Measurements from ENCODE around the gene GRIN2A. TPM values are rescaled to one million over a fixed set of nuclear protein-coding genes. Genes with fewer than 3 reads are reported as not detected.

The GRIN2A gene
- total and polyA plus RNA-seq, 2 donors (not counting 3 experiments of a cell fraction or from before 2014, with no cell fraction given): not detected

DNA sequence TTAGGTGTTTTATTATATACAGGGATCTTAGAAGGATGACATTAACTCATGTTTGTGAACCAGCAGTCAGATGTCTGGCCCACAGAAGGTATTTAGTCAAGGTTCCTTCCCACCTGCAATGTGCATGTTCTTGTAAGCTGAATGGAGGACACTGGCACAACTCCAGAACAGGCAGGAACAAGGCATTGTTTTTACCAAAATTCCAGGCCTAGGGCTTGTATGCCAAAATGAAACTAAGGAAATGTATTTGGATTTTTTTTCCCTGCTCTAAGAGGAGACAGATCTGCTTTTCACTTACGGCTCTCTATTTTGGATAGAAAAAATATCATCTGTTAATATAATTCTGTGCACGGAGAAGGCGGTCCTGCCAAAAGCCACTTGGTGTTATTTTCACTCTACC lies 312.5 kb downstream of the GRIN2A start:
- no peak overlapping the region for H3K4me2 ChIP-seq (ENCODE audit: insufficient read depth, low read length)
- H3K9ac ChIP-seq (replicated peaks; ENCODE audit: extremely low read depth, insufficient read depth, low read length): no peak overlapping the region
- TF ChIP-seq EZH2 (IDR thresholded peaks at IDR 0.05; ENCODE audit: borderline replicate concordance, low read depth, low read length, severe bottlenecking) (no peak), FOS (IDR thresholded peaks at IDR 0.05; ENCODE audit: borderline replicate concordance, insufficient read depth, low read length) (no peak), GATA2 (IDR thresholded peaks at IDR 0.05; ENCODE audit: insufficient read depth, insufficient read length, low read depth, low read length) (no peak), MYC (IDR thresholded peaks at IDR 0.05; ENCODE audit: low read depth, low read length) (no peak), POLR2AphosphoS5 (IDR thresholded peaks at IDR 0.05; ENCODE audit: insufficient read depth, low read depth, low read length) (no peak), JUN (IDR thresholded peaks at IDR 0.05; ENCODE audit: borderline replicate concordance, insufficient read depth, insufficient read length, low read depth) (no peak), POLR2A (IDR thresholded peaks at IDR 0.05; ENCODE audit: low read depth, low read length) (no peak)
- TF ChIP-seq, protein P1, sequence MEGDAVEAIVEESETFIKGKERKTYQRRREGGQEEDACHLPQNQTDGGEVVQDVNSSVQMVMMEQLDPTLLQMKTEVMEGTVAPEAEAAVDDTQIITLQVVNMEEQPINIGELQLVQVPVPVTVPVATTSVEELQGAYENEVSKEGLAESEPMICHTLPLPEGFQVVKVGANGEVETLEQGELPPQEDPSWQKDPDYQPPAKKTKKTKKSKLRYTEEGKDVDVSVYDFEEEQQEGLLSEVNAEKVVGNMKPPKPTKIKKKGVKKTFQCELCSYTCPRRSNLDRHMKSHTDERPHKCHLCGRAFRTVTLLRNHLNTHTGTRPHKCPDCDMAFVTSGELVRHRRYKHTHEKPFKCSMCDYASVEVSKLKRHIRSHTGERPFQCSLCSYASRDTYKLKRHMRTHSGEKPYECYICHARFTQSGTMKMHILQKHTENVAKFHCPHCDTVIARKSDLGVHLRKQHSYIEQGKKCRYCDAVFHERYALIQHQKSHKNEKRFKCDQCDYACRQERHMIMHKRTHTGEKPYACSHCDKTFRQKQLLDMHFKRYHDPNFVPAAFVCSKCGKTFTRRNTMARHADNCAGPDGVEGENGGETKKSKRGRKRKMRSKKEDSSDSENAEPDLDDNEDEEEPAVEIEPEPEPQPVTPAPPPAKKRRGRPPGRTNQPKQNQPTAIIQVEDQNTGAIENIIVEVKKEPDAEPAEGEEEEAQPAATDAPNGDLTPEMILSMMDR (IDR thresholded peaks at IDR 0.05; ENCODE audit: extremely low read depth in 1 of 2, insufficient read depth in 1 of 2, low read depth in 1 of 2, low read length in 2 of 2): no peak
- TF ChIP-seq, protein P2, sequence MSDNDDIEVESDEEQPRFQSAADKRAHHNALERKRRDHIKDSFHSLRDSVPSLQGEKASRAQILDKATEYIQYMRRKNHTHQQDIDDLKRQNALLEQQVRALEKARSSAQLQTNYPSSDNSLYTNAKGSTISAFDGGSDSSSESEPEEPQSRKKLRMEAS (IDR thresholded peaks at IDR 0.05; ENCODE audit: insufficient read depth, insufficient read length): no peak
- H3K27me3 ChIP-seq (ENCODE audit: control insufficient read depth in 2 of 2, insufficient read depth in 2 of 2, low read length in 2 of 2): no peaks in the 10 kb centered on the region
- intact Hi-C loops (cut with micrococcal nuclease) (no loop called here), dilution Hi-C loops (cut with MboI; ENCODE audit: extremely low pct_ligation_motif_present, low sequenced_read_pairs) (no loop called here)
- no peaks in the 10 kb centered on the region for H4K20me1 ChIP-seq (replicated peaks; ENCODE audit: control insufficient read depth, extremely low read depth, insufficient read depth, low read length)
- H3K36me3 ChIP-seq (ENCODE audit: control insufficient read depth in 2 of 2, extremely low read depth in 1 of 2, insufficient read depth in 2 of 2, low read length in 2 of 2): no peaks in the 10 kb centered on the region
- no peak overlapping the region for H3K27ac ChIP-seq (ENCODE audit: insufficient read depth, low read depth, low read length)
- H3K9me3 ChIP-seq (replicated peaks; ENCODE audit: control insufficient read depth, insufficient read depth, low read length): no peaks in the 10 kb centered on the region
- DNase-seq (ENCODE audit: low read depth, low spot score) (no peak), FAIRE-seq (no peak)
- ChIA-PET POLR2A (no interaction called here), CTCF (interaction anchor here (0.6 kb wide), 1 partner anchor 258 kb away, joined by 3 read pairs; no protein-coding TSS in a partner anchor)
- no peak overlapping the region for H3K4me3 ChIP-seq (replicated peaks in 1 of 3; ENCODE audit: insufficient read depth in 1 of 3, low read depth in 1 of 3, low read length in 3 of 3)
- no peaks in the 10 kb centered on the region for H3K4me1 ChIP-seq (ENCODE audit: control insufficient read depth, extremely low read depth, insufficient read depth, low read length)
- no peak overlapping the region for H2AFZ ChIP-seq (ENCODE audit: low read depth, low read length)
- H3K79me2 ChIP-seq (ENCODE audit: control insufficient read depth, insufficient read depth, low read length): no peaks in the 10 kb centered on the region
- BruUV-seq (replicated peaks): no TSS peak
- H3K9me1 ChIP-seq (replicated peaks; ENCODE audit: control insufficient read depth, extremely low read depth, insufficient read depth, low read length): no peaks in the 10 kb centered on the region
